ENCODE measurements around the gene ADGRD2.

GRCh38 chr9:124526174-124526573 lies 75.9 kb downstream of the ADGRD2 start:
- TF ChIP-seq CTCF (IDR thresholded peaks at IDR 0.05) (no peak), TCF7L2 (IDR thresholded peaks at IDR 0.05; ENCODE audit: low read depth, low read length) (no peak), SIN3A (IDR thresholded peaks at IDR 0.05; ENCODE audit: borderline replicate concordance, insufficient read depth, low read depth, low read length) (no peak), POLR2AphosphoS5 (IDR thresholded peaks at IDR 0.05; ENCODE audit: low read depth, low read length) (no peak)
- TF ChIP-seq, protein P1, sequence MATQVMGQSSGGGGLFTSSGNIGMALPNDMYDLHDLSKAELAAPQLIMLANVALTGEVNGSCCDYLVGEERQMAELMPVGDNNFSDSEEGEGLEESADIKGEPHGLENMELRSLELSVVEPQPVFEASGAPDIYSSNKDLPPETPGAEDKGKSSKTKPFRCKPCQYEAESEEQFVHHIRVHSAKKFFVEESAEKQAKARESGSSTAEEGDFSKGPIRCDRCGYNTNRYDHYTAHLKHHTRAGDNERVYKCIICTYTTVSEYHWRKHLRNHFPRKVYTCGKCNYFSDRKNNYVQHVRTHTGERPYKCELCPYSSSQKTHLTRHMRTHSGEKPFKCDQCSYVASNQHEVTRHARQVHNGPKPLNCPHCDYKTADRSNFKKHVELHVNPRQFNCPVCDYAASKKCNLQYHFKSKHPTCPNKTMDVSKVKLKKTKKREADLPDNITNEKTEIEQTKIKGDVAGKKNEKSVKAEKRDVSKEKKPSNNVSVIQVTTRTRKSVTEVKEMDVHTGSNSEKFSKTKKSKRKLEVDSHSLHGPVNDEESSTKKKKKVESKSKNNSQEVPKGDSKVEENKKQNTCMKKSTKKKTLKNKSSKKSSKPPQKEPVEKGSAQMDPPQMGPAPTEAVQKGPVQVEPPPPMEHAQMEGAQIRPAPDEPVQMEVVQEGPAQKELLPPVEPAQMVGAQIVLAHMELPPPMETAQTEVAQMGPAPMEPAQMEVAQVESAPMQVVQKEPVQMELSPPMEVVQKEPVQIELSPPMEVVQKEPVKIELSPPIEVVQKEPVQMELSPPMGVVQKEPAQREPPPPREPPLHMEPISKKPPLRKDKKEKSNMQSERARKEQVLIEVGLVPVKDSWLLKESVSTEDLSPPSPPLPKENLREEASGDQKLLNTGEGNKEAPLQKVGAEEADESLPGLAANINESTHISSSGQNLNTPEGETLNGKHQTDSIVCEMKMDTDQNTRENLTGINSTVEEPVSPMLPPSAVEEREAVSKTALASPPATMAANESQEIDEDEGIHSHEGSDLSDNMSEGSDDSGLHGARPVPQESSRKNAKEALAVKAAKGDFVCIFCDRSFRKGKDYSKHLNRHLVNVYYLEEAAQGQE (IDR thresholded peaks at IDR 0.05; ENCODE audit: insufficient read depth in 1 of 2, low read depth in 2 of 2, low read length in 1 of 2) = no peak

All from Panc1 (cell line).